IMR-90 (cell line): Measurements from ENCODE around the gene CDS2.

Experiments
- CTCF ChIP-seq: conservative IDR thresholded peaks from 2 replicates; pipeline ENCODE4 v1.5.1; 2012; ENCODE audit warnings: mild to moderate bottlenecking, low read depth, low read length, improper control_type of control experiment
- ELK1 ChIP-seq: fragments of 150-350 bp; IDR thresholded peaks from 2 replicates; pipeline ENCODE4 v1.6.1; 2016; ENCODE audit warnings: low read depth, mild to moderate bottlenecking, low read length, moderate library complexity, borderline replicate concordance
- MAFK ChIP-seq: IDR thresholded peaks from 2 replicates; pipeline ENCODE4 v1.6.1; 2012; ENCODE audit warnings: low read depth, low read length, improper control_type of control experiment
- MXI1 ChIP-seq: IDR thresholded peaks from 2 replicates; pipeline ENCODE4 v1.6.1; 2012; ENCODE audit warnings: low read depth, mild to moderate bottlenecking, low read length, moderate library complexity, borderline replicate concordance
- NFE2L2 ChIP-seq: fragments of 150-350 bp; IDR thresholded peaks from 2 replicates; pipeline ENCODE4 v1.6.1; 2016; ENCODE audit warnings: low read depth, mild to moderate bottlenecking, low read length
- POLR2A ChIP-seq: IDR thresholded peaks from 2 replicates; pipeline ENCODE4 v1.6.1; 2012; ENCODE audit warnings: mild to moderate bottlenecking, low read depth, low read length
- RAD21 ChIP-seq: IDR thresholded peaks from 2 replicates; pipeline ENCODE4 v1.6.1; 2012; ENCODE audit warnings: low read length, improper control_type of control experiment
- RFX5 ChIP-seq: IDR thresholded peaks from 2 replicates; pipeline ENCODE4 v1.8.0; 2012; ENCODE audit warnings: low read depth, mild to moderate bottlenecking, low read length, moderate library complexity
- SMC3 ChIP-seq: fragments of 150-350 bp; IDR thresholded peaks from 2 replicates; pipeline ENCODE4 v1.6.1; 2016; ENCODE audit warnings: low read depth, mild to moderate bottlenecking, antibody characterized with exemption, low read length, moderate library complexity
- USF2 ChIP-seq: fragments of 150-350 bp; IDR thresholded peaks from 2 replicates; pipeline ENCODE4 v1.6.1; 2017; ENCODE audit warnings: mild to moderate bottlenecking, antibody characterized with exemption, low read length, low read depth

GRCh38 chr20:5184684-5185083, 57.9 kb downstream of the CDS2 start:
- TF ChIP-seq POLR2A (no peak), USF2 (no peak), CTCF (no peak), MAFK (no peak), MXI1 (no peak), SMC3 (no peak), RAD21 (no peak), ELK1 (no peak), NFE2L2 (no peak), RFX5 (no peak)
